Measurements from ENCODE around the gene ANXA5.

Gene ANXA5

GRCh38 chr4:121726642-121727268 is 30.0 kb upstream of the ANXA5 start:
- H3K4me3 Mint-ChIP-seq = no peak overlapping the region
- peaks cover 5% of the 10 kb centered on the region for H3K27me3 Mint-ChIP-seq (ENCODE audit: low read depth)
- H3K4me1 Mint-ChIP-seq (ENCODE audit: low read depth) = peaks cover 2% of the 10 kb centered on the region
- H3K36me3 Mint-ChIP-seq (ENCODE audit: low read depth) = no peaks in the 10 kb centered on the region
- DNase-seq (ENCODE audit: low spot score) = no peak
- no peaks in the 10 kb centered on the region for H3K9me3 Mint-ChIP-seq
- H3K27ac Mint-ChIP-seq = no peak overlapping the region

DNA sequence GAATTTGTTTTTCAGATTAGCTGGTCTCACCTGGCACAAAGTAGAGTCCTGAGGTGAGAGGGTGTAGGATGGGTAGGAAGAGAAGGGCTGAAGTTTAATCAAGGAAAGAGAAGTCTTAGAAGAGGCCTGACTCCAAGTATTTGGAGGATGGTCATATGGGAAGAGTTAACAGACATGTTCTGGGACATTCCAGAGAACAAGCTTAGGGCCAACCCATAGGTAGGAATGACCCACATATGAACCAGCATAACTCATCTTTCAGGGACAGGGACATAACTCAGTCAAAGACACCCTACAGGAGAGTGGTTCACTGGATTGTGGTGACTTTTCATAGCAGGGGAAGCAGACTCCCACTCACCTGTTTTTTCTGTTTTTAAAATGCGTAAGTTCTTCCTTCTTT is 27.9 kb upstream of the ANXA5 start:
- no peak for DNase-seq (ENCODE audit: low spot score)
- no peaks in the 10 kb centered on the region for H3K36me3 Mint-ChIP-seq (ENCODE audit: low read depth)
- peaks cover 2% of the 10 kb centered on the region for H3K4me1 Mint-ChIP-seq (ENCODE audit: low read depth)
- H3K27me3 Mint-ChIP-seq (ENCODE audit: low read depth) = peaks cover 6% of the 10 kb centered on the region
- H3K4me3 Mint-ChIP-seq = no peak overlapping the region
- no peaks in the 10 kb centered on the region for H3K9me3 Mint-ChIP-seq
- no peak overlapping the region for H3K27ac Mint-ChIP-seq

GRCh38 chr4:121721700-121722099 is 24.9 kb upstream of the ANXA5 start:
- Mint-ChIP-seq H3K4me3 (no peak overlapping the region), H3K9me3 (no peaks in the 10 kb centered on the region), H3K27ac (no peak overlapping the region), H3K4me1 (ENCODE audit: low read depth) (no peaks in the 10 kb centered on the region), H3K36me3 (ENCODE audit: low read depth) (no peaks in the 10 kb centered on the region), H3K27me3 (ENCODE audit: low read depth) (peaks cover 15% of the 10 kb centered on the region)
- DNase-seq (ENCODE audit: low spot score) = no peak

GRCh38 chr4:121720109-121720508 is 23.3 kb upstream of the ANXA5 start:
- peaks cover 27% of the 10 kb centered on the region for H3K27me3 Mint-ChIP-seq (ENCODE audit: low read depth)
- no peak overlapping the region for H3K27ac Mint-ChIP-seq
- no peaks in the 10 kb centered on the region for H3K4me1 Mint-ChIP-seq (ENCODE audit: low read depth)
- H3K36me3 Mint-ChIP-seq (ENCODE audit: low read depth) = no peaks in the 10 kb centered on the region
- H3K9me3 Mint-ChIP-seq = no peaks in the 10 kb centered on the region
- no peak overlapping the region for H3K4me3 Mint-ChIP-seq
- DNase-seq (ENCODE audit: low spot score) = no peak

GRCh38 chr4:121717680-121718237 is 21.0 kb upstream of the ANXA5 start:
- Mint-ChIP-seq H3K9me3 (no peaks in the 10 kb centered on the region), H3K4me1 (ENCODE audit: low read depth) (no peaks in the 10 kb centered on the region), H3K27me3 (ENCODE audit: low read depth) (peaks cover 41% of the 10 kb centered on the region), H3K36me3 (ENCODE audit: low read depth) (no peaks in the 10 kb centered on the region), H3K27ac (no peak overlapping the region), H3K4me3 (no peak overlapping the region)
- DNase-seq (ENCODE audit: low spot score) = no peak

DNA sequence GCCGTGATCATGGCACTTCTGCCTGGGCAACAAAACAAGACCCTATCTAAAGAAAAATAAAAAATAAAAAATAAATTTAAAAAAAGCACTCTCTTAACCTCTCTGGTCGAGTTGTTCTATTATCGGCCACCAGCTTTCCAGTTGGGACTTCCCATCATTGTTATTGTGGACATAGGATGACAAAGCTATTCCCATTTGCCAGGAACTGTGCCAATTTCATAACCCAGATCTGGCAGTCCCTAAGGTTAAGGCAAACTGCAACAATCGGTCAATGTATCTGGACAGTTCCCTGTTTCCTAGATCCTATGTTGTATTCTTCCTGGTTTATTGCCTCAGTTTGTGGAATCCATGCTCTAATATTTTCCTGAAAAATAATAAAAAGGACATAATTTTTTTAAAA is 17.8 kb upstream of the ANXA5 start:
- Mint-ChIP-seq H3K27ac (no peak overlapping the region), H3K4me1 (ENCODE audit: low read depth) (peaks cover 6% of the 10 kb centered on the region), H3K36me3 (ENCODE audit: low read depth) (no peaks in the 10 kb centered on the region), H3K27me3 (ENCODE audit: low read depth) (peaks cover 53% of the 10 kb centered on the region), H3K4me3 (no peak overlapping the region), H3K9me3 (no peaks in the 10 kb centered on the region)
- DNase-seq (ENCODE audit: low spot score) = no peak

GRCh38 chr4:121712783-121713182 is 16.0 kb upstream of the ANXA5 start:
- DNase-seq (ENCODE audit: low spot score) = no peak
- H3K36me3 Mint-ChIP-seq (ENCODE audit: low read depth) = peaks cover 1% of the 10 kb centered on the region
- H3K27ac Mint-ChIP-seq = no peak overlapping the region
- no peak overlapping the region for H3K4me3 Mint-ChIP-seq
- H3K9me3 Mint-ChIP-seq = no peaks in the 10 kb centered on the region
- peaks cover 12% of the 10 kb centered on the region for H3K4me1 Mint-ChIP-seq (ENCODE audit: low read depth)
- H3K27me3 Mint-ChIP-seq (ENCODE audit: low read depth) = peaks cover 48% of the 10 kb centered on the region

- Mint-ChIP-seq H3K4me1 (ENCODE audit: low read depth) (peaks cover 17% of the 10 kb centered on the region), H3K4me3 (no peak overlapping the region), H3K9me3 (no peaks in the 10 kb centered on the region), H3K27me3 (ENCODE audit: low read depth) (peaks cover 48% of the 10 kb centered on the region), H3K27ac (no peak overlapping the region), H3K36me3 (ENCODE audit: low read depth) (peaks cover 1% of the 10 kb centered on the region)
- DNase-seq (ENCODE audit: low spot score) = no peak
Observed at GRCh38 chr4:121712001-121712651, 15.3 kb upstream of the ANXA5 start.

- Mint-ChIP-seq H3K9me3 (no peaks in the 10 kb centered on the region), H3K27me3 (ENCODE audit: low read depth) (peaks cover 45% of the 10 kb centered on the region), H3K36me3 (ENCODE audit: low read depth) (peaks cover 1% of the 10 kb centered on the region), H3K27ac (no peak overlapping the region), H3K4me1 (ENCODE audit: low read depth) (peaks cover 24% of the 10 kb centered on the region), H3K4me3 (peak overlapping the region; percentile 24)
- DNase-seq (ENCODE audit: low spot score) = peak; percentile 71
Observed at GRCh38 chr4:121711263-121712000, 14.7 kb upstream of the ANXA5 start.

- H3K4me1 Mint-ChIP-seq (ENCODE audit: low read depth) = peaks cover 29% of the 10 kb centered on the region
- H3K9me3 Mint-ChIP-seq = no peaks in the 10 kb centered on the region
- DNase-seq (ENCODE audit: low spot score) = no peak
- H3K36me3 Mint-ChIP-seq (ENCODE audit: low read depth) = peaks cover 1% of the 10 kb centered on the region
- H3K4me3 Mint-ChIP-seq = no peak overlapping the region
- H3K27me3 Mint-ChIP-seq (ENCODE audit: low read depth) = peaks cover 35% of the 10 kb centered on the region
- no peak overlapping the region for H3K27ac Mint-ChIP-seq
Observed at GRCh38 chr4:121709766-121710405, 13.1 kb upstream of the ANXA5 start.

- Mint-ChIP-seq H3K4me3 (peak overlapping the region; percentile 16), H3K36me3 (ENCODE audit: low read depth) (peaks cover 1% of the 10 kb centered on the region), H3K27me3 (ENCODE audit: low read depth) (peaks cover 32% of the 10 kb centered on the region), H3K27ac (peak overlapping the region; percentile 9), H3K9me3 (no peaks in the 10 kb centered on the region), H3K4me1 (ENCODE audit: low read depth) (peaks cover 29% of the 10 kb centered on the region)
- peak; percentile 18 for DNase-seq (ENCODE audit: low spot score)
Observed at GRCh38 chr4:121707344-121707743, 10.6 kb upstream of the ANXA5 start.

- Mint-ChIP-seq H3K9me3 (no peaks in the 10 kb centered on the region), H3K4me1 (ENCODE audit: low read depth) (peaks cover 27% of the 10 kb centered on the region), H3K4me3 (peak overlapping the region; percentile 35), H3K27ac (peak overlapping the region; percentile 64), H3K27me3 (ENCODE audit: low read depth) (peaks cover 32% of the 10 kb centered on the region), H3K36me3 (ENCODE audit: low read depth) (peaks cover 1% of the 10 kb centered on the region)
- DNase-seq (ENCODE audit: low spot score) = peak; percentile 82
Observed at GRCh38 chr4:121706595-121707021, 9.8 kb upstream of the ANXA5 start.

GRCh38 chr4:121705521-121705920 is 8.7 kb upstream of the ANXA5 start:
- Mint-ChIP-seq H3K27ac (no peak overlapping the region), H3K4me3 (no peak overlapping the region), H3K9me3 (no peaks in the 10 kb centered on the region), H3K4me1 (ENCODE audit: low read depth) (peaks cover 25% of the 10 kb centered on the region), H3K27me3 (ENCODE audit: low read depth) (peaks cover 36% of the 10 kb centered on the region), H3K36me3 (ENCODE audit: low read depth) (peaks cover 1% of the 10 kb centered on the region)
- DNase-seq (ENCODE audit: low spot score) = no peak

DNA sequence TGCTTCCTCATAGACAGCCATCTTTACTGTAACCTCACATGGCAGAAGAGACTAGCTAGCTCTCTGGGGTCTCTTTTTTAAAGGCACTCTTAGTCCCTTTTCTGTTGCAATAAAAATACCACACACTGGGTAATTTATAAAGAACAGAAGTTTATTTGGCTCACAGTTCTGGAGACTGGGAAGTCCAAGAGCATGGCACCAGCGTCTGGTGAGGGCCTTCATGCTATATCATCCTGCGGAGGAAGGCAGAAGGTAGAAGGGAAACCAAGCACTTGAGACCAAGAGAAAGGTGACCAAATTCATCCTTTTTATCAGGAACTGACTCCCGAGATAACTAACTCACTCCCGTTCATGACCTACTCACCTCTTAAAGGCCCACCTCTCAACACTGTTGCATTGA is 5.4 kb upstream of the ANXA5 start:
- no peaks in the 10 kb centered on the region for H3K9me3 Mint-ChIP-seq
- no peaks in the 10 kb centered on the region for H3K36me3 Mint-ChIP-seq (ENCODE audit: low read depth)
- H3K27ac Mint-ChIP-seq = no peak overlapping the region
- peaks cover 65% of the 10 kb centered on the region for H3K27me3 Mint-ChIP-seq (ENCODE audit: low read depth)
- peaks cover 30% of the 10 kb centered on the region for H3K4me1 Mint-ChIP-seq (ENCODE audit: low read depth)
- no peak for DNase-seq (ENCODE audit: low spot score)
- H3K4me3 Mint-ChIP-seq = no peak overlapping the region
